DOHH2 (cell line): ENCODE data around the gene ETV4.

Experiments
- H3F3A ChIP-seq: fragments of 200-600 bp; sonication (generic), shearing (Covaris generic); 2 replicates; pipeline ENCODE4 v1.6.0; 2016; ENCODE audit warnings: antibody characterized with exemption, mild to moderate bottlenecking; ENCODE audit not compliant: control insufficient read depth, insufficient read depth
- H3K27ac ChIP-seq: fragments of 200-600 bp; sonication (generic); 2 replicates; pipeline ENCODE4 v1.5.1; 2014; ENCODE audit warnings: low read depth, mild to moderate bottlenecking, low read length, moderate library complexity
- H3K27me3 ChIP-seq: fragments of 200-600 bp; sonication (generic); 2 replicates; pipeline ENCODE4 v1.6.1; 2014; ENCODE audit warnings: mild to moderate bottlenecking, low read length, mixed read lengths; ENCODE audit not compliant: control insufficient read depth
- H3K36me3 ChIP-seq: fragments of 200-600 bp; sonication (generic); 2 replicates; pipeline ENCODE4 v1.6.1; 2014; ENCODE audit warnings: mild to moderate bottlenecking, low read length, moderate library complexity, mixed read lengths; ENCODE audit not compliant: control insufficient read depth
- H3K4me1 ChIP-seq: fragments of 200-600 bp; sonication (generic); 2 replicates; pipeline ENCODE4 v1.6.1; 2014; ENCODE audit warnings: mild to moderate bottlenecking, low read length, mixed read lengths; ENCODE audit not compliant: control insufficient read depth
- H3K4me2 ChIP-seq: fragments of 200-600 bp; sonication (generic); 2 replicates; pipeline ENCODE4 v1.6.0; 2014; ENCODE audit warnings: mild to moderate bottlenecking, low read length, moderate library complexity
- H3K4me3 ChIP-seq: fragments of 200-600 bp; sonication (generic); 2 replicates; pipeline ENCODE4 v1.5.1; 2014; ENCODE audit warnings: mild to moderate bottlenecking, low read length, mixed read lengths
- H3K79me2 ChIP-seq: fragments of 200-600 bp; sonication (generic); 2 replicates; pipeline ENCODE4 v1.6.1; 2014; ENCODE audit warnings: mild to moderate bottlenecking, low read length, mixed read lengths; ENCODE audit not compliant: control insufficient read depth
- H3K9me2 ChIP-seq: fragments of 200-600 bp; sonication (generic); replicated peaks from 2 replicates; pipeline ENCODE4 v1.6.1; 2014; ENCODE audit warnings: mild to moderate bottlenecking, low read length, mixed read lengths; ENCODE audit not compliant: control insufficient read depth
- H3K9me3 ChIP-seq: fragments of 200-600 bp; sonication (generic); 2 replicates; pipeline ENCODE4 v1.6.1; 2014; ENCODE audit warnings: antibody characterized with exemption, low read length, mixed read lengths; ENCODE audit not compliant: control insufficient read depth, insufficient read depth
- H4K20me1 ChIP-seq: fragments of 200-600 bp; sonication (generic); 2 replicates; pipeline ENCODE4 v1.6.0; 2014; ENCODE audit warnings: low read depth, mild to moderate bottlenecking, antibody characterized with exemption, low read length, moderate library complexity; ENCODE audit not compliant: control insufficient read depth, insufficient read depth
- CTCF ChIP-seq: fragments of 200-600 bp; sonication (generic); IDR thresholded peaks from one replicate; pipeline ENCODE4 v1.5.1; 2014; ENCODE audit warnings: antibody characterized with exemption, mild to moderate bottlenecking, low read depth, low read length; ENCODE audit not compliant: poor library complexity, severe bottlenecking
- EZH2phosphoT487 ChIP-seq: fragments of 200-600 bp; sonication (generic); IDR thresholded peaks from 2 replicates; pipeline ENCODE4 v1.6.1; 2017; ENCODE audit warnings: borderline replicate concordance, mild to moderate bottlenecking, antibody characterized with exemption, low read length, moderate library complexity, mixed read lengths

Gene ETV4

DNA sequence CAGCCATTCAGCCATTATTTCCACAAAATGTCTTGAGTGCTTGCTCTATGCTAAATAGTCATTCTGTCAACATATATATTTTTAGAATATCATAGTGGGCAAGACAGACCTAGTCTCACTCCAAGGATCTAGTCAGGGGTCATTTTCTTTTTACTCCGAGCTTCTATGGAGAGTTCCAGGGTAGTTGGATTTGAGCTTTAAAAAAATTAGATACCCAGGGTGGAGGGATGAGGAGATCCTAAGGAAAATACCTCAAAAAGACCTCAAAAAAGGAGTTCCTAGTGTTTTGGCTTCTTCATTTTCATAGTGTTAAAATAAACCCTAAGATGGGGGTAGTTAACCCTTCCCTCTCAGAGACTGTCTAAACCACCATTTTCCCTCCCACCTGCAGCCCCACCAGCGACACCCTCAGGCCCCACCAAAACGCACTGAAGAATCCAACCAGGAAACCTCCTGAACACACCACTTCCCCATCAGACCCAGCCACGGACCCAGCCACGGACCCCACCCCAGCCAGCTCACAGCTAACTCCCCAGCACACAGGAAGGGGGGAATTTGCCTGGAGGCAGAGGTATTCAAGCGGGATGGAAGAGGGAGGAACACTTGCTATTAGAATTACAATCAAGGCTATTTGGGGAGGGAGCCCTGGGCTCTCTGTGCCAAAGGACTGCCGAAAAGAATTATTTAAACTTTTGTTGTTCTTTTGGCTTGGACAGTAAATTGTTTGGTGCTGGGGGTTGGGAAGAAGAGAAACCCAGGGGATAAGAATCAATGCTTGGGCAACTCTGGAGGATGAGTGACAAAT lies 2.2 kb downstream of the ETV4 start:
- H4K20me1 ChIP-seq, result peaks cover 7% of the 10 kb centered on the region; the same call in 1 of the 2 replicates
- H3K9me3 ChIP-seq, result no peaks in the 10 kb centered on the region
- TF ChIP-seq EZH2phosphoT487 (no peak), CTCF (peak; percentile 11)
- H3K27ac ChIP-seq, result no peak overlapping the region
- H3K27me3 ChIP-seq, result peaks cover 65% of the 10 kb centered on the region
- no peaks in the 10 kb centered on the region for H3K9me2 ChIP-seq
- H3K79me2 ChIP-seq, result no peaks in the 10 kb centered on the region
- H3K36me3 ChIP-seq, result no peaks in the 10 kb centered on the region
- no peak overlapping the region for H3K4me3 ChIP-seq
- no peaks in the 10 kb centered on the region for H3F3A ChIP-seq
- H3K4me2 ChIP-seq, result no peak overlapping the region
- peaks cover 21% of the 10 kb centered on the region for H3K4me1 ChIP-seq

GRCh38 chr17:43543300-43543699 lies 2.8 kb downstream of the ETV4 start:
- Histone ChIP-seq H3K4me3 (no peak overlapping the region), H3K27me3 (peaks cover 62% of the 10 kb centered on the region), H3K9me2 (no peaks in the 10 kb centered on the region), H3K79me2 (no peaks in the 10 kb centered on the region), H3K4me2 (no peak overlapping the region), H4K20me1 (peaks cover 7% of the 10 kb centered on the region; the same call in 1 of the 2 replicates), H3F3A (no peaks in the 10 kb centered on the region), H3K27ac (no peak overlapping the region), H3K9me3 (no peaks in the 10 kb centered on the region), H3K4me1 (peaks cover 21% of the 10 kb centered on the region), H3K36me3 (no peaks in the 10 kb centered on the region)
- no peak for TF ChIP-seq EZH2phosphoT487
- no peak for TF ChIP-seq CTCF

DNA sequence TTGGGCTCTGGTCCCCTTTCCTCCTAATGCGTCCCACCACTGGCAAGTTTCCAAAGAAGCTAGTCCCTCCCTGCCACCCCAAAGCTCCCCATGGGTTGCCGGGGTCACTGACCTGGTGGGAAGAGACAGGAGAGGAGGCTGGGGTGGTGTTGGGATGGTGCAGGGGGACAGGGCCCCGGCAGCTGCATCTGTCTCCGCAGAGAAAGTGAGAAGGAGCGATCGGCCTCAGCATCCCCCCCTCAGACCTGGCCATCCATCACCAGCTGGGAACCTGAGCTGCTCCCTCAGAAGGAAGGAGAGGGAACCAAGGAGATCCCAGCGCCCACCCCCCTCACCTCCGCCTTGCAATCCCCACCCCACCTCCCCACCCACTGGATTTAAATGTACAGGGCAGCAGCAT lies 3.3 kb downstream of the ETV4 start:
- Histone ChIP-seq H3K27ac (no peak overlapping the region), H3K27me3 (peaks cover 59% of the 10 kb centered on the region), H3K4me2 (no peak overlapping the region), H3K4me1 (peaks cover 21% of the 10 kb centered on the region), H3K79me2 (no peaks in the 10 kb centered on the region), H3K36me3 (no peaks in the 10 kb centered on the region), H3K9me3 (no peaks in the 10 kb centered on the region), H3K9me2 (no peaks in the 10 kb centered on the region), H3F3A (no peaks in the 10 kb centered on the region), H4K20me1 (peaks cover 7% of the 10 kb centered on the region; the same call in 1 of the 2 replicates), H3K4me3 (no peak overlapping the region)
- TF ChIP-seq CTCF, result no peak
